Activated effector memory CD4-positive, alpha-beta T cell treated with anti-CD3 and anti-CD28 coated beads, Interleukin-2, amount 50 U/mL, for 16 hours (primary cell): Measurements from ENCODE around the gene DPEP1.

Experiments used
- DNase-seq: peaks from one replicate; pipeline ENCODE4 v3.0.0-alpha.2; 2020

DPEP1 gene

DNA sequence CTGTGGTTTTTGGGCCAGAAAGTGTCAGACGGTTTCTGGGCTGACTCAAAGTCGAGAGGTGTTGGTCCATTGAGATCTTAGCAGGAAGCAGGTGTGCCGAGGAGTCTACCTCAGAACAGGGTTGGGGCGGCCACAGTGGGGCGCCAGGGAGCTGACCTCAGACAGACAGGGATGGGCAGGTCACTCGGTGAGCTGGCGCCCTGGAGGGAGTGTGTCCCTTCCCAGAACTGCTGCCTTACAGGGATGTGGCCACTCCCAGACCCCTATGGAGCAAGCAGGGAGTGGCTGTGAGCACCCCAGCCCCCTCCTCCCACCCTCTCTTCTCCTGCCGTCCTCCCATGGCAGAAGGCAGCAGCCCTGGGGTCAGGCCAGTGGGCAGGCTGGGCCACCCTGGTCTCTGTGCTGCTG, 14.0 kb upstream of the DPEP1 start:
- no peak for DNase-seq

GRCh38 chr16:89599902-89600301, 13.5 kb upstream of the DPEP1 start:
- DNase-seq: no peak

DNA sequence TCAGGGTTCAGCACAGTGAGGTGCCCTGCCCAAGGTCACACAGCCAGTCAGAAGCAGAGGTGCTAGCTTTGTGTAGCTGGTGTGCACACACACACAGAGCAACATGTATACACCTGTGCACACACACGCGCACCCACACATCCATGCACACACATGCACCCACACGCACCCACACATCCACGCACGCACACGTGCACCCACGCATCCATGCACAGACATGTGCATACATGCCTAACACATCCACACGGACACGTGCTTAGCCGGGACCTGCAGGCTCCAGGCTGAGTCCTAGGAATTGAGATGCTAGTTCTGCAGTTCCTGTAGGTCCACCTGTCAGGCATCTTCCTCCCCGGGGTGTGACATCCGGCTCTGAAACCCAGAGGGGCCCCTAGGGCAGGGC, 13.0 kb upstream of the DPEP1 start:
- no peak for DNase-seq

- no peak for DNase-seq
These were observed 12.5 kb upstream of the DPEP1 start for GRCh38 chr16:89600956-89601355.

GRCh38 chr16:89601906-89602272, 11.6 kb upstream of the DPEP1 start:
- no peak for DNase-seq

DNA sequence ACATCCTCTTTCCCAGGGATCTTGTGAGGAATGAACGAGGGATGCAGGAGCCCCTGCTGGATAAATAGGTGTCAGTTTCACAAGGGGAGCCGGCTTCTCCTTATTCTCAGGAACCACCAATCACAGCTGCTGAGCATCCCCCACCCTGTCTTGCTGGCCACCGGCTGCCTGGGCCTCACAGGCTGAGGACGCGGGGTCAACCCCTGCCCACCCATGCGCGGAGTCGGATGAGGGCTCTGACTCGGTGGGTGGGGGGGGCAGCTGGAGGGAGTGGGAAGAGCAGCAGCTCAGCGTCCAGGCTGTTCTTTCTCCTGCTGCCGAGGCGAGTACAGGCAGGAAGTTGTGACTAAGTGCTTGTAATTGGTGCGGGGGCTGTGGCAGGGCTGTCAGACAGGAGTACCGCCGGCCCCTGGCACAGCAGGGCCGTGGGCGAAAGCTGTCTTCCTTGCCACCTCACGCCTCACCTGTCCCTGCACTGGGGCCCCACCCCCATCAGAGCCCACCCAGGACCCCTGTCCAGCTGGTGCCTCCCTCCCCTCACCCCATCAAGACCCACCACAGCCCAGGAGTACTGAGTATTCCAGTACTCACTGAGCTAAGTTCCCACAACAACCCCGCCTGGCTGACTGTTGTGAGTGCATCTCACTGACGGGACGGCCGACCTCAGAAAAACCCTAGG, 11.0 kb upstream of the DPEP1 start:
- peak; percentile 87 for DNase-seq

DNA sequence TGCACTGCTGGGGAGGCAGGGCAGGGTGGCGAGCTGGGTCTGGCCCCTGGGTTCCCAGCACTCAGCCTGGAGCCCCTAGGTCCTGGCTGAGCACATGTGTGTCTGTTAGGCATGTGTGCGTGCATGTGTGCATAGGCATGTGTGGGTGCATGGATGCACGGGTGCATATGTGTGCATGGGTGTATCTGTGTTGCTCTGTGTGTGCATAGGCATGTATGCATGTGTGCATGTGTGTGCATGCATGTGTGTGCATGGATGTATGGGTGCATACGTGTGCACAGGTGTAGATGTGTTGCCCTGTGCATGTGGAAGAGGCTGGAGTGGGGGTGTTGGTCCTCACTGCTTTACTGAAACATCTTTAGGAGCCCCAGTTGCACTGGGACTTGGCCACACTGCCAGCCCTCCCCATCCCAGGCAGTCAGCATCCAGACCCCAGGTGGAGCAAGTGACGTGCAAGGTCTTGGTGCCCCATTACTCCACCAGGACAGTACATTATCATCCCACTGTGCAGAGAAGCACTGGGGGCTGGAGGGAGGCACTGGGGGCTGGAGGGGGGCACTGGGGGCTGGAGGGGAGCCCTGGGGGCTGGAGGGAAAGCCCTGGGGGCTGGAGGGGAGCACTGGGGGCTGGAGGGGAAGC, 10.4 kb upstream of the DPEP1 start:
- no peak for DNase-seq

DNA sequence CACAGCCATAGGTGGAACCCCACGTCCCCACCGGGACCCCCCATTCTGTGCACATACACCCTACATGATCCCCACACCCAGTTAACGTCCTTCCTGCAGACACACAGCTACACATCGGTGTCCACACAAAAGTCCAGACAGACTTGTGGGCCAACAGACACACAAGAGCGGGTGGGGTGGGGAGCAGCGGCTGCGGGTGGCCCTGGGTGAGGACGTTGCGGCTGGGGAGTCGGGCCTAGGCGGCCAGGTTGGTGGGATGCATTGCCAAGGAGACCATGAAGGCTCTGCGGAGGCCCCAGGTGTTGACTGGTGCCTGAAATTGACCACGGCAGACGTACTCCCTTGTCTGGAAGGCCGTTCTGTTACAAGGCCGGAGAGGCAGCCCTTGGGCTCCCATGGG, 8.7 kb upstream of the DPEP1 start:
- no peak for DNase-seq

DNA sequence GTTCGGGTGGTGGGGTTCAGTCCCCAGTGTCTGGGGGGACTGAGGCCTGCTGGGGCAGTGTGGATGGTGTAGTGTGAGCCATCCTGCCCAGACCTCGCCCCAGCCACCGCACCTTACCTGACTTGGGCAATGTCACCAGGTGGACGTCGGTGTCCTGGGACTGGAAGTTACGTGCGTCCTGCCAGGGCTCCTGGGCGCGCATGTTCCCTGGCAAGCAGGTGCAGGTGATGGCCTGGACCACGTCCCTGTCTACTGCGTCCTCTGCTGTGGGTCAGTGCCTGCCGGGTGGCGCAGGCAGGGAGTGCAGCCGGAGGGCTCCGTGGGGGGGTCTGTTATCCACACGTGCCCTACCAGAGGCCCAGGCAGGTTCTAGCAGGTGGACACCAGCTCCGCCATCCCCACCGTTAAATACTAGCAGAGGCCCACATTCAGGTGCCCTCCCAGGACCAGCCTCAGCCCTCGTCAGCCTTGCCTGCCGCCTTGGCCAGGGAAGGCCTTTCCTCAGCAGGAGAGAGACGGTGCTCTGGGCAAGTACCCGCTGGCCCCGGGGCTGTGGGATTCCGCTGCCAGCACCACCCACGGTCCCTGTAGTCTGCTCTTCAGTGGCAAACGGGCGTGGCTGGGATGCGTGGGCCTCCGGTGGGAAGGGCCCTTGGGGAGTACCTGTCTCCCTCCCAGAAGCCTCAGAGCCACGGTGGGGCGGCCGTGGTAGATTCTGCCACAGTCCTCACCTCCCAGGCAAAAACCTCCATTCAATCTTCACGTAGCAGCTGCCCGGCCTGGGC, 8.1 kb upstream of the DPEP1 start:
- no peak for DNase-seq

- DNase-seq: no peak
These were observed 7.4 kb upstream of the DPEP1 start for GRCh38 chr16:89606006-89606405.

DNA sequence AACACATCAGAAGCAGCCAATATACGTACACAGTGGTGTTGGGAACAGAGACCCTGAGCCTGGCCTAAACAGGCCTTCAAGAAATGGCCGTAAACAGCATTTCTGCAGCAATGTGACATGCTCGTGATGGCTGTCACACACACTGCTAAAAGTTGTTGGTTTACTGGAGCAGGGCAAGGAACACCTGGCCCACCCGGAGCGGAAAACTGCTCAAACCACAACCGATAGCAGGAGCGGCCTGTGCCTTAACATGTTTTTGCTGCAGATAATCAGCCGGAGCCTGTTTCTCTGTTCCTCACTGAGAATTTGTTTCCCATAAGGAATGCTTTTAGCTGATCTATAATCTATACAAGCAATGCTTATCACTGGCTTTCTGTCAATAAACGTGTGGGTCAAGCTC, 6.0 kb upstream of the DPEP1 start:
- no peak for DNase-seq

GRCh38 chr16:89607937-89608740, 5.3 kb upstream of the DPEP1 start:
- DNase-seq: no peak

GRCh38 chr16:89610108-89610453, 3.4 kb upstream of the DPEP1 start:
- no peak for DNase-seq

DNA sequence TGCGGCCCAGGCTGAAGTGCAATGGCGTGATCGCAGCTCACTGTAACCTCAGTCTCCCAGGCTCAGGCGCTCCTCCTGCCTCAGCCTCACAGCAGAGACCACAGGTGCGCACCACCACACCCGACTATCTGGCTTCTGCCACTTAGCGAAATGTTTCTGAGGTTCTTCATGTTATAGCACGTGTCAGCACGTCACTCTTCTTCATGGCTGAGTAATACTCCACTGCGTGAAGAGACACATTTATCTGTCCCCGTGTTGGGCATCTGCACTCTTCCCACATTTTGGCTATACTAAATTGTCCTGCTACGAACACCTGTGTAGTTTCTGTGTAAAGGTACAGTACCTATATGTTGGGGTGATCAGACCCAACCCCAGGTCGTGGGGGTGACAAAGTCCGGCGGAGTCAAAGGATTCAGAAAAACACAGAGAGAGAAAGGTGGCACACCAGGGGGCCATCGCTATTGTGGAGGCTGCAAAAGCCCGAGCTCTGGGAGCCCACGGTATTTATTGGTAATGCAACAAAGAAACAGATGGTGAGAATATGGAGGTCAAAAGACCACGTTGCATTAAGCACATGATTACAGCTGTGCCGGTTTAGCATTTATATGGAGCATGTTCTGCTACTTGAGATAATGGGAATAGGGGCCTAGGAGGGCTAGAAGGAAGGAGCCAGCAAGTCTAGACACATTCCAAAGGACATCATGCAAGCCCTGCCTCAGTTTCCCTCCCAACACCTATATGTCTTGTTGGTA, 851 bp upstream of the DPEP1 start:
- DNase-seq: no peak

- no peak for DNase-seq
These were observed 565 bp downstream of the DPEP1 start for GRCh38 chr16:89613954-89614459.

- no peak for DNase-seq
These were observed 1.7 kb downstream of the DPEP1 start for GRCh38 chr16:89615176-89615575.

DNA sequence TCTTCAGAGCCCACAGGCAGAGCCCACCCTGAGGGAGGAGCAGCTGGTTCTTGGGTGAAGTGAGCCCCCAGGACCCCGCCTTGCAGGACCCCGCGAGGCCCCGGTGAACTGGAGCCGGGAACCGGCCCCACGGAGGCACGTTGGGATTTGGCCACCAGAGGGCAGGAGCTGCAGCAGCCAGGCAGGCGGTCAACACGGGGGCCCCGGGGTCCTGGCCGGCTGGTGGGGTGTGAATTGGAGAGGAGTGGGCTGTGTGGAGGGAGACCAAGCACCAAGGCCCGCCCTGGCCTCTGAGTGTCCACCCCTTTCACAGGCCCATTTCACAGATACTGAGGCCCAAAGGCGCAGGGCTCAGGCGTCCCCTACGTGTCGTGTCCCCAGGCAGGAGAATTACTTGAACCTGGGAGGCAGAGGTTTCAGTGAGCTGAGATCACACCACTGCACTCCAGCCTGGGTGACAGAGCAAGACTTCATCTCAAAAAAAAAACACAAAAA, 2.2 kb downstream of the DPEP1 start:
- no peak for DNase-seq

DNA sequence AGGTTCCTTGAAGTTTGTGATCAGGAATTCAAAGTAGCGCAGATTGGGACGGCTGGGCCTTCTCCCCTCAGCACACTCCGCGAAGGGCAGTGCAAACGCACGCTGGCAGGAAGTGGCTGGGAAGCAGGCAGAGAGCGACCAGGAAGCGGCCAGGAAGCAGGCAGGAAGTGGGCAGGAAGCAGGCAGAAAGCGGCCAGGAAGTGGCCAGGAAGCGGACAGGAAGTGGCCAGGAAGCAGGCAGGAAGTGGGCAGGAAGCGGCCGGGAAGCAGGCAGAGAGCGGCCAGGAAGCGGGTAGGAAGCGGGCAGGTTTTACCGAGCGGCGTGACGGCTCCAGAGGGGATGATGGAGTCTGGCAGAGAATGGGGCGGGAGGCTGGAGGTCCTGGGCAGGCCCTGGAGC, 3.2 kb downstream of the DPEP1 start:
- peak; percentile 71 for DNase-seq

- DNase-seq: no peak
These were observed 3.6 kb downstream of the DPEP1 start for GRCh38 chr16:89617036-89617435.

DNA sequence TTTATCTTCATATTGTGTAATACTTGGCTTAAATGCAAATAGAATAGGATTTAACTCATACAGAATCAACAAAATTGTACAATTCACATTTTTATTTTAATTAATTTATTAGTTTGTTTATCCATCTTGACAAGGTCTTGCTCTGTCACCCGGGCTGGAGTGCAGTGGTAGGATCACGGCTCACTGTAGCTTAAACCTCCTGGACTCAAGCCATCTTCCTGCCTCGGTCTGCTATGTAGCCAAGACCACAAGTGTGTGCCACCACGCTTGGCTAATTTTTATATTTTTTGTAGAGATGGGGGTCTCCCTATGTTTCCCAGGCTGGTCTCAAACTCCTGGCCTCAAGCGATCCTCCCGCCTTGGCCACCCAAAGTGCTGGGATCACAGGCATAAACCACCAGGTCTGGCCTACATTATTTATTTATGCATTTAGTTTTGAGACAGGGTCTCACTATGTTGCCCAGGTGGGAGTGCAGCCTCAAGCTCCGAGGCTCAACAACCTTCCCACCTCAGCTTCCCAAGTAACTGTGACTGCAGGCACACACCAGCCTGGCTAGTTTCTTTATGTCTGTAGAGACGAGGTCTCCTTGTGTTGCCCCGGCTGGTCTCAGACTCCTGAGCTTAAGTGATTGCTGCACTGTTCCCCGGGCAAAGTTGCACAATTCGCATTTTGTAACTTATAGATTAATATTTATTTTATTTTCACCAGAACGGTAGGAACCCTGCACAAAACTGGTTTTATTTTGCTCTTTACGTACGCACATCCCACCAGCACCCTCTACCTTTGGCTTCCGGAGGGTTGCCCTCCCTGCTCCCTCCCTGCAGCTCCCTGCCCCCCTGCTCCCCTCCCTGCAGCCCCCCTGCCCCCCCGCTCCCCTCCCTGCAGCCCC, 4.9 kb downstream of the DPEP1 start:
- DNase-seq: no peak

GRCh38 chr16:89619840-89620239, 6.4 kb downstream of the DPEP1 start:
- DNase-seq: no peak
